HCT116 (cell line): ENCODE data around the gene ARFIP2.

Experiments used
- CBX3 ChIP-seq: IDR thresholded peaks from 2 replicates; pipeline ENCODE4 v1.6.1; 2012; ENCODE audit warnings: low read depth
- CEBPB ChIP-seq: IDR thresholded peaks from 2 replicates; pipeline ENCODE4 v1.6.1; 2012; ENCODE audit warnings: low read depth
- CTCF ChIP-seq, 3 experiments: fragments of 200-600 bp in 1 of 3; sonication (generic) in 1 of 3; IDR thresholded peaks in 2 of 3; conservative IDR thresholded peaks in 1 of 3; 2 replicates each; pipeline ENCODE4 v1.5.1; 2012 to 2017; ENCODE audit warnings: low read depth in 2 of 3, low read length in 2 of 3, antibody characterized with exemption in 1 of 3, borderline replicate concordance in 1 of 3, control low read depth in 1 of 3, mild to moderate bottlenecking in 1 of 3, mixed read lengths in 1 of 3, mixed run types in 1 of 3, moderate library complexity in 1 of 3; ENCODE audit not compliant: insufficient read depth in 1 of 3
- EZH2 ChIP-seq: fragments of 200-600 bp; sonication (generic); IDR thresholded peaks from 2 replicates; pipeline ENCODE4 v1.6.1; 2017; ENCODE audit warnings: antibody characterized with exemption, mixed run types
- EZH2phosphoT487 ChIP-seq: fragments of 200-600 bp; IDR thresholded peaks from 2 replicates; pipeline ENCODE4 v1.6.1; 2018; ENCODE audit warnings: antibody characterized with exemption, borderline replicate concordance
- JUND ChIP-seq: IDR thresholded peaks from 2 replicates; pipeline ENCODE4 v1.6.1; 2012
- POLR2A ChIP-seq: IDR thresholded peaks from 2 replicates; pipeline ENCODE4 v1.7.0; 2011; ENCODE audit warnings: borderline replicate concordance; ENCODE audit not compliant: insufficient read depth, insufficient read length; ENCODE audit errors: extremely low read depth
- RAD21 ChIP-seq: IDR thresholded peaks from 2 replicates; pipeline ENCODE4 v1.6.1; 2012; ENCODE audit warnings: low read depth, mild to moderate bottlenecking
- REST ChIP-seq: IDR thresholded peaks from 2 replicates; pipeline ENCODE4 v1.6.1; 2012; ENCODE audit warnings: low read depth
- SIN3A ChIP-seq: IDR thresholded peaks from 2 replicates; pipeline ENCODE4 v1.6.1; 2012; ENCODE audit warnings: low read depth
- SP1 ChIP-seq: IDR thresholded peaks from 2 replicates; pipeline ENCODE4 v1.6.1; 2012; ENCODE audit warnings: low read depth
- TCF7L2 ChIP-seq: IDR thresholded peaks from 2 replicates; pipeline ENCODE4 v1.7.0; 2011; ENCODE audit warnings: borderline replicate concordance, inconsistent platforms; ENCODE audit not compliant: insufficient read depth, insufficient read length; ENCODE audit errors: extremely low read depth
- YY1 ChIP-seq: IDR thresholded peaks from 2 replicates; pipeline ENCODE4 v1.6.1; 2011; ENCODE audit warnings: low read length, low read depth, moderate library complexity, mild to moderate bottlenecking; ENCODE audit not compliant: insufficient replicate concordance; ENCODE audit errors: extremely low read depth
- ZBTB33 ChIP-seq: IDR thresholded peaks from 2 replicates; pipeline ENCODE4 v1.6.1; 2011; ENCODE audit warnings: mild to moderate bottlenecking, low read length, moderate library complexity; ENCODE audit not compliant: insufficient replicate concordance; ENCODE audit errors: extremely low read depth

GRCh38 chr11:6505577-6506240, 24.6 kb upstream of the ARFIP2 start:
- no peak for TF ChIP-seq POLR2A
- TF ChIP-seq CBX3 = 0 out of 2 replicates have a peak, but pooled peaks have one; percentile 15
- TF ChIP-seq CTCF (IDR thresholded peaks at IDR 0.05 in 2 of 3, conservative IDR thresholded peaks at IDR 0.05 in 1 of 3; ENCODE audit: borderline replicate concordance in 1 of 3, insufficient read depth in 1 of 3, low read depth in 2 of 3, low read length in 2 of 3) = peak; percentile 73 to 92 (median 74)
- TF ChIP-seq EZH2phosphoT487 = no peak
- peak; percentile 76 for TF ChIP-seq YY1
- TF ChIP-seq RAD21 = peak; percentile 75
- TF ChIP-seq SP1 = no peak
- TF ChIP-seq EZH2 = no peak
- no peak for TF ChIP-seq CEBPB
- TF ChIP-seq TCF7L2 = no peak
- TF ChIP-seq ZBTB33 = no peak
- no peak for TF ChIP-seq REST
- TF ChIP-seq SIN3A = no peak
- no peak for TF ChIP-seq JUND
